WI38 (cell line): Measurements from ENCODE around the gene SOCS6.
"Not testable (repeated sequence)": the region's sequence is repeated elsewhere in the genome, so short reads cannot be mapped to it uniquely, and the experiment has no call there.

Experiments
- H3K4me3 ChIP-seq: 2 replicates; pipeline ENCODE4 v1.5.1; 2011; ENCODE audit warnings: low read depth, mild to moderate bottlenecking, control low read depth, low read length
- CTCF ChIP-seq: IDR thresholded peaks from 2 replicates; pipeline ENCODE4 v1.5.1; 2012; ENCODE audit warnings: low read depth, mild to moderate bottlenecking, control low read depth, low read length

SOCS6 gene

GRCh38 chr18:70288851-70289328, at the start of gene SOCS6:
TSS of gene SOCS6 (plus strand) at chr18:70289045. CDS start at chr18:70324669, 35,624 bp downstream.
- TF ChIP-seq CTCF = no peak
- H3K4me3 ChIP-seq = peak within 1 kb of the TSS; percentile 74

GRCh38 chr18:70243131-70243929, 45.5 kb upstream of the SOCS6 start:
- no peak overlapping the region for H3K4me3 ChIP-seq
- no peak for TF ChIP-seq CTCF

- TF ChIP-seq CTCF = no peak
- no peak overlapping the region for H3K4me3 ChIP-seq
Measured at GRCh38 chr18:70246061-70246466, 42.8 kb upstream of the SOCS6 start.

- H3K4me3 ChIP-seq = no peak overlapping the region
- no peak for TF ChIP-seq CTCF
Measured at GRCh38 chr18:70249118-70249517, 39.7 kb upstream of the SOCS6 start.

- H3K4me3 ChIP-seq = not testable (repeated sequence)
Measured at GRCh38 chr18:70249861-70250260, 39.0 kb upstream of the SOCS6 start.

- H3K4me3 ChIP-seq = no peak overlapping the region
- no peak for TF ChIP-seq CTCF
Measured at GRCh38 chr18:70250781-70251180, 38.1 kb upstream of the SOCS6 start.

- no peak for TF ChIP-seq CTCF
- H3K4me3 ChIP-seq = no peak overlapping the region
Measured at GRCh38 chr18:70256184-70256583, 32.7 kb upstream of the SOCS6 start.

GRCh38 chr18:70256994-70257393, 31.9 kb upstream of the SOCS6 start:
- TF ChIP-seq CTCF = no peak

More at GRCh38 chr18:70256994-70257393, 31.9 kb upstream of the SOCS6 start:
- H3K4me3 ChIP-seq = no peak overlapping the region
